Breast epithelium (tissue), 3 donors: ENCODE data around the gene LRRK1.

Experiments used
- CTCF ChIP-seq, 3 donors: fragments of 450-650 bp; IDR thresholded peaks; one replicate each; pipeline ENCODE4 v1.5.1; 2016 to 2017; ENCODE audit warnings: antibody characterized with exemption in 3 of 3, mild to moderate bottlenecking in 3 of 3, moderate library complexity in 3 of 3
- POLR2A ChIP-seq: fragments of 450-650 bp; IDR thresholded peaks from one replicate; pipeline ENCODE4 v1.6.1; 2016; ENCODE audit warnings: antibody characterized with exemption, mild to moderate bottlenecking, moderate library complexity

- no peak for TF ChIP-seq POLR2A
- no peak for TF ChIP-seq CTCF (IDR thresholded peaks at IDR 0.05)
Measured at GRCh38 chr15:100909565-100909964, 9.6 kb upstream of the LRRK1 start.
